A549 (cell line): ENCODE data around the gene THEM5.

Experiments
- MAZ ChIP-seq: fragments of 150-350 bp; IDR thresholded peaks from 2 replicates; pipeline ENCODE4 v1.6.1; 2014; ENCODE audit warnings: antibody characterized with exemption, low read depth, low read length, borderline replicate concordance
- TF ChIP-seq, protein P1 (sequence below): fragments of >200 bp; sonication (Bioruptor Twin); formaldehyde crosslinking; IDR thresholded peaks from 3 replicates; pipeline ENCODE4 v1.5.1; 2016

DNA sequence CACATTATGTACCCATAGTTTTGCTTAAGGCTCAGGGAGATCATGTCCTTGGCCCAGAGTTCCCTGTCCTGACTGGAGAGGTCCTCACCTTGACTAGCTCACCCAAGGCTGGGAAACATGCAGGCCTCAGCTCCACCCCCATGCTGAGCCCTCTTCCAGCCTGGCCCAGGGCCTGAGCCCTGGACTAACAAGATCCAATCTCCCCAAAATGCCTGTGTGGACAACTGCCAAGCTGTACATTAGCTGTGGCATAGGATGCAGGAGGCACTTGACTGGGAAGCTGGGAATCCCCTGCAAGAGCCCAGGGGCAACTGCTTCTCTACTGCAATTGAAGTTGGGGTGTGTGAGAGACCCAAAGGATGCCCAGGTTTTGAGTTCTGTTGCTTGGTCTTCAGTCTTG, 50.3 kb downstream of the THEM5 start:
- TF ChIP-seq MAZ, result no peak
- TF ChIP-seq, protein P1, sequence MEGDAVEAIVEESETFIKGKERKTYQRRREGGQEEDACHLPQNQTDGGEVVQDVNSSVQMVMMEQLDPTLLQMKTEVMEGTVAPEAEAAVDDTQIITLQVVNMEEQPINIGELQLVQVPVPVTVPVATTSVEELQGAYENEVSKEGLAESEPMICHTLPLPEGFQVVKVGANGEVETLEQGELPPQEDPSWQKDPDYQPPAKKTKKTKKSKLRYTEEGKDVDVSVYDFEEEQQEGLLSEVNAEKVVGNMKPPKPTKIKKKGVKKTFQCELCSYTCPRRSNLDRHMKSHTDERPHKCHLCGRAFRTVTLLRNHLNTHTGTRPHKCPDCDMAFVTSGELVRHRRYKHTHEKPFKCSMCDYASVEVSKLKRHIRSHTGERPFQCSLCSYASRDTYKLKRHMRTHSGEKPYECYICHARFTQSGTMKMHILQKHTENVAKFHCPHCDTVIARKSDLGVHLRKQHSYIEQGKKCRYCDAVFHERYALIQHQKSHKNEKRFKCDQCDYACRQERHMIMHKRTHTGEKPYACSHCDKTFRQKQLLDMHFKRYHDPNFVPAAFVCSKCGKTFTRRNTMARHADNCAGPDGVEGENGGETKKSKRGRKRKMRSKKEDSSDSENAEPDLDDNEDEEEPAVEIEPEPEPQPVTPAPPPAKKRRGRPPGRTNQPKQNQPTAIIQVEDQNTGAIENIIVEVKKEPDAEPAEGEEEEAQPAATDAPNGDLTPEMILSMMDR, result no peak
